HG02610 (cell line): ENCODE measurements around the gene DDX17.

Experiments used
- ATAC-seq: cut with Tn5 transposase; IDR thresholded peaks from one replicate; pipeline ENCODE4 v1.9.1; 2021; ENCODE audit warnings: mild to moderate bottlenecking, moderate library complexity; ENCODE audit not compliant: unreplicated experiment

DDX17 gene

DNA sequence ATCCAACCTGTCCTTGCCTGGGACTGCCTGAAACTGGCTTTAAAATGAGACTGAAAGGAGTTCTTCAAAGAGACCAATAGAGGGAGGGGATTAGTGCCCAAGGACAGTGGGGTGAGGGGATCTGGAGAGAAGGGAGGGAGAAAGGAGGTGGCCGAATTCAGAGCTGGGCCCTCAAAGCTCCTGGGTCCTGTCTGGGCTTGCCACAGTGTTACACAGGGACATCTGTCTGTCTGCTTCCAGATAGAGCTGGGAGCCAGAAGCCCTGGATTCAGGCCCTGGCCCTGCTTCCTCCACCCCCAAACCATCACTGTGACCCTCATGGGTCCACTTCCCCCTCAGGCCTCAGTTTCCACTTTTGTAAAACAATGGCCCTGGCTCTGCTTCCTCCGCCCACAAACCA, 54.7 kb downstream of the DDX17 start:
- ATAC-seq, result no peak

DNA sequence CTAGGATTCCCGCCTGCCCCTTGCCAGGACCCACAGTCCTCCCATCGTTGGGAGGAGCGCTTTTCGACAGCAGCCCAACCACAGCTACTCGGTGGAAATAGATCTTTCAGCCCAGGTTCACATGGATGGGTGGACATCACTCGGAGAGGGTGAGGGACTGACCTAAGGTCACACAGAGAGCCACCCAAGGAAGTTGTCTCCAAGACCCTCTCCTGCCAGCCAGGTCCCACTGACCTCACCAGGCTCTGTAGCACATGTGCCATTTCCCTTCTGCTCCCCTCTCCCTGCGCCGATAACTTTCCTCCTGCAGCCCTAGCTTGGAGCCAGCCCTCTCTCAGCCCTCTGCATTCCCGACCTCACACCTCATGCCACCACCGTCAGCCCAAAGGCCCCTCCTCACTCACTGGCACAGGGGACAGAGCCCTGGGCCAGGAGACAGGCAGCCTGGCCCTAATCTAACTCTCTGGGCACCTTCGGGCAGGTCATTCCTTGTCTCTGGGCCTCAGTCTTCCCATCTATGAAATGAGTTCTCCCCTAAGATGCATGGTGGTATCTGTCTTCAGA, 55.8 kb downstream of the DDX17 start:
- no peak for ATAC-seq

DNA sequence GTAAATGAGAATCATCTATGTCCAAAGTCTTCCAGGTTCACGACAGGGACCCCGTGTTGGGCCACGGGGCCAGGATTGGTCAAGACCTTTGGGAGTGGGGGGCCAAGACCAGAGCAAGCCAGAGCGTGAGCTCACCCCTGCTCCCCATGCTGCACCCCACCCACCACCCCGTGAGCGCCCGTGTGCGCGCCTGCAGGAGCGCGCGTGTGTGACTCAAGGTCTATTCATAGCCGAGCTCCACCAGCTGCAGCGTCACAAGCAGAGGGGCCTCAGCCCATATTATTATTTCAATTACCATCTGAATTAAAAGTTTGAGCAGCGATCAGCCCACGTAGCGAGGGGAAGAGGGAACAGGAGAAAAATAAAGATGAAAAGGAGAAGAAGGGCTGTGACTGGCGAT, 56.3 kb downstream of the DDX17 start:
- no peak for ATAC-seq

DNA sequence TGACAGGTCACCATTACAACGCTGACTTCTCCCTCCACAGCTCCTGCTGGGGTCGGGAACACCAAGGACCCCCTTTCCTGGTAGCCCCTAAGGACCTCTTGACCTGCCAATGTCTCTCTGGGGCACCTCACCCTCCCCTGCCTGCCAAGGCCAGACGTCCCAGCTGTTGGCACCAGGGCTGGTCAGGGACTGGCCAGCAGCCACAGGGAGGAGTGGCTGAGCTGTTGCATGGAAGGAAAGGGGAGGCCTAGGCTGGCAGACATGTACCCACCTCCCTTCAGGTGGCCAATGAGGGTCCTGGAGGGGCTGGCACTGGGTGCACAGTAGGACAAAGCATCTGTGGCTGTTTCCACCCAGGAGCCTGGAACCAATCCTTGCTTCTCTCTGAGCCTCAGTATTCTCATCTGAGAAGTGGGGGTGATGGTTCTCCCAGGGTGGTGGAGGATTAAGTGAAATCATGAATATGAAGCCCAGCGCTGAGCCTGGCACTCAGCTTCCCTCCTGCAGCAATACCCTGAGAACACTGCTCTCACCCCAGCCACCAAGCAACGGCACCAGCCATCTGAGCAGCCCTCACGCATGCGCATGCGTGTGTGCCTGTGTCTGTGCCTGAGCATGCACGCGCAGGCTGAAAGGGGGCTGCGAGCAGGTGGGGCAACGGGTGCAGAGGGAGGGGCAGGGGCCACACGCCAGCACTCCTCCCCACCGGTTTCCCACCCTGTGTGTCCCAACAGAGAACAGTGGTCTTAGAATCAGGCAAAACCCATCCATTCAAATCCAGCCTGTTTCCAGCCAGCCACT, 57.0 kb downstream of the DDX17 start:
- ATAC-seq, result no peak

DNA sequence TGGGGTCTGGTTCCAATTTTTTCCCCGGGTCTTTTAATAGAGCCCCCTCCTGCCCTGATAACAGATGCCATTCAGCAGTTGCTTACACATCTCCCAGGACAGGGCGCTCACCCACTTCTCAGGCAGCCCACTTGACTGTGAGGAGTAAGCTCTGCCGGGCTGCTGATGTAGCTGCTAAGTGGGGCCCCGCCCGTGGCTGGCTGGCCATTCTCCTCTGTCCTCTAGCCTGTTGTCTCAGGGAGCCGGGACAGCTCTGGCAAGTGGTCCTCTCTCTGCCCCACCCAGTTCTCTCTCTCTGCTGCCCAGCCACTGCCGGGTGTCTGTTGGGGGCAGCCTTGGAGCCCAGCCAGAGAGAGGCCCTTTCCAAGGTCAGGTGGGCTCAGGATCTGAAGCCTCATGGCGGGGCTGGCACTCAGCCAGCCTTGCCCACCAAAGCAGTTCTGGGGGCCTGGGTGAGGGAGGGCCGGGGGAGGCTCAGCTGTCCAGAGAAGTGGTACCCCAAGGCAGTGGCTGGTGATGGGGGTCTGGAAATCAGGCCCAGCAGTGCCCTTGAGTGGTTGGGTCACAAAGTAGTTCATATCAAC, 60.0 kb downstream of the DDX17 start:
- ATAC-seq, result no peak

DNA sequence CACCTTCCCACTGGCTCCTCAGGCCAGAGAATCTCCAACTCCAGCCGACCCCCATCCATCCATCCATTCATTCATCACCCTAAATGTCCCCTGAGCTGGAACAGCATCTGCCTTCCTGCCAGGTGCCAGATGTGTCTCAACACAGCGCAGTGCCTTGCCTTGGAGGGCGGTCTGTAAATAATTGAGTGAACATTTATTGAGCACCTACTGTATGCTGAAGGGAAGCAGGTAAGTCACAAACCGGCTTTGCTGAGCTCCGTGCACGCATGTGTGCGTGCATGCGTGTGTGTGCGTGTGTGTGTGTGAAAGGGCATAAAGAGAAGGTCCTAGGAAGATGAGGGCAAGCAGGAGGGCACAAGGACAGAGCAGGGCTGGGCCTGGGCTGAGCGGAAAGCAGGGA, 61.3 kb downstream of the DDX17 start:
- no peak for ATAC-seq

DNA sequence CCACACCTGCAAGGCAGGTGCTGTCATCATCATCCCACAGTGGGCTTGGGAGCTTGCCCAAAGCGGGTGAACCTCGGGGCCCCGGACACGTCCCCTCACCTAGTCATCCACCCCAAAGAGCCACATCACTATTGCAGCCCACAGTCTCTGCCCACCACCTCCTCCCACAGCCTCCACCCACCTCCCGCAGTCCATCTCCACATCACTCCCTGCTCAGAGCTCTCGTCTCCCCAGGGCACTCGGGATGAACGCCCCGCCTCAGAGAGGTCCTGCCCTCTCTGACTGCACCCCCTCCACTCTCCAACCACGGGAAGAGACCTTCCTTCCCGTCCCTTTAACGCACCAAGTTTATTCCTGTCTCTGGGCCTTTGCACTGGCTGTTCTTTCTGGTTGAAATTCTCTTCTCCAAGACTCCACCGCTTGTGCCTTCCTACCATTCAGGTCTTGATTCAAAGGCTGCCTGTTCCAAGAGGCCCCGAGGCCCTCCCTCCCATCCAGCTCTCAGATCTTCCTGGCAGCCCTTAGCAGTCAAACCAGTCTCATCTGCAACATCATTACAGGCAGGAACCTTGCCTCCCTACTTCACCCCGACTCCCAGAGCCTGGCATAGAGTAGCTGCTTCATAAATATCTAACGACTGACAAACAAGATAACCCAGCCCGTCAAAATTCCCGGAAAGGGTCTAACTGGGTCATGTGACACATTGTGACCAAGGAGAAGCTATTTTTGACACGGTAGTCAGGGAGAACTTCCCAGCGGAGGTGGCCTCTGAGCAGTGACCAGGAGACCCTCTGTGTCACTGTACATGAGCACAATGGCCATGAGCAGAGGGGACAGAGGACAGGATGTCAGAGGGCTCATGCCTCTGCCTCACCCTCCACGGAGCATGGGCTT, 62.2 kb downstream of the DDX17 start:
- no peak for ATAC-seq

DNA sequence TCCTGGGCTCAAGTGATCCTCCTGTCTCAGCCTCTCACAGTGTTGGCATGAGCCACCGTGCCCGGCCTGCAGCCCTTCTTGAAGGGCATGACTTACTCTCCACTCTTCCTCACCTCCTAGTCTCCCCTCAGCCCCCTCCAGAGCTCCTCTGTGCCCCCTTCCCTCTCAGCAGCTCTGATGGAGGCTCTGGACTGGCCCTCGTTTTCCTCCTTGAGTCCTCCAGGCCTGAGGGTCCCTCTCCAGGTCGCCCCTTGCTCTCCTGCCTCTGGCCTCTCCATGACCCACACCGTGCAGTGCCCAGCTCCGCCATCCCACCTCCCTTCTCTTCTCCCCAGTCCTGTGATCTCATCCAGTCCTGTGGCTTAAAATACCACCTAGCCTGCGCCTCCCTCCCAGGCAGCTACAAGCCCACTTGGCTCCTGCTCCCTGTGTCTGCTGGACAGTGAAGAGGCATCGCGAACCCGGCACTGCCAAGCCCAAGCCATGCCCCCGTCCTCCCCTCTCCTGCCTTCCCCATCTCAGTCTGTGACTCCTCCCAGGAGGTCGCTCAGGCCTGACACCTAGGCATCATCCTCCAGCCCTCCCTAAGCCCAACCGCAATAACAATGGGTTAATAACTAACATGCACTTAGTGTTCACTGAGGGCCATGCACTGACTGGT, 63.0 kb downstream of the DDX17 start:
- ATAC-seq, result no peak

DNA sequence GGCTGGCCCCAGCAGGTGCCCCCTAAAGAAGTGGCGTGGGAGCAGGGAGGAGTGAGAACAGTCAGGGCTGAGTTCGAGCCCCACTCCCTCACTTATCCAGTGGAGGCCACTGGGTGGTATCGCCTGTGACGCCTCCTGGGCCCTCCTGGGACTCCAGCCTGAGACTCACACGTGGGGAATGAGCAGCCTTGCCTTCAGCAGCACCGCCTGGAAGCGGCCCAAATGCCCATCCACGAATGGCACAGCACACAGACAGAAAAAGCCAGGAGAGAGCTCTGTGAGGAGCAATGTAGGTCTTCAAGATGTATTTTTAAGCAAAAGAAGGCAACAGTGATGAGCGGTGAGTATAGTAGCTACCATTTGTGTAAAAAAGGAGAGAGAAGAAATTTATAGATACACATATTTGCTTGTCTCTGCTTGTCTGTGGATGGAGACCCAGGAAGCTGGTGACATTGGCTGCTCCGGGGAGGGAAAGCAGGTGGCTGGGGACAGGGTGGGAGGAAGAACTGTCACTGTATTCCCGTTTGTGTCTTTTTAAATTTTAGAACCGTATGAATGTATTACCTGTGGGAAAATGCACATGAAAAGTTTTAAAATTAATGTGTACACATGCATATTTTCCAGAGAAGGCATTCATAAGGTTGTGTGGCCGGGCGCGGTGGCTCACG, 64.4 kb downstream of the DDX17 start:
- ATAC-seq, result no peak

DNA sequence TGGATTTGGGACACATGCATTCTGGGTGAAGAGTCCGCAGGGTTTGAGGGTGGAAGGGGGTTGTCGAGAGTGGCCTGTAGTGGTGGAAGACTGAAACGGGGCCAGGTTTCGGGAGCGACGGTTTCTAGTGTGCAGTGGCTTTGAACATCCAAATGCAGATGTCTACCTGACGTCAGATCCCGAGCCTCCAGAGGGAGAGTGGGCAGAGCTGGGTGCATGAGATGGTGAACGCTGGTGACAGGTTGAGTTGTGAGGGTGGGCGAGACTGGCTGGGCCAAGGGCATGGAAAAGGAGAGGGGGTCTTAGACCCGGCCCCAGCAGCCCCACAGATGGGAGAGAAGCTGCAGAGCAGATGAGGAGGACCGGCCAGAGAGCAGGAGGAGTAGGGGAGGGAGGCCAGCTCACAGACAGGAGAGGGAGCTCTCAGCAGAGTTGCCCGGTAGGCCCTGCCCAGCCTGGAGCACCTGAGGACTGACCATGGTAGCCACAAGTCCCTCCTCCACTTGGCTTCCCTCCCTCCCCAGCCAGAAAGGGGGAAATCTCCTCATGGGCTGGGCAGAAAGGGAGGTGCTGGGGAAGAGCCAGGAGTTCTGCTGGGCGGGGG, 65.3 kb downstream of the DDX17 start:
- ATAC-seq, result no peak

DNA sequence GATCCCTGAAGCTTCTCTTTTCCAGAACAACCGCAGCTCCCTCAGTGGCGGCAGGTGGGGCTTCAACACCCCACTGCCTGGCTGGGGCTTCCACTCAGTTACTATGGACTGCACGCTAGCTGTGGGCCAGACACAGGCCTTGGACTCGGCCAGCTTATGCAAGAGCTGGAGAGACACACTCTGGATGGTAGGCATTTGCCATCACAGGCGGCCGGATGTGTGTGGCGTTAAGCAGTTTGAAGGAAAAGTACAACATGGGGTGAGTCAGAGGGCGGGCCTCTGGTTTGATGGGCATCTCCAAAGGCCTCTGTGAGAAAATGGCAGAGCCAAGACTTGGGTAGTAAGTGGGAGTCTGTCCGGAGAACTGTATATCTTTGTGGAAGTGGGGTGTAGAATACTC, 68.7 kb downstream of the DDX17 start:
- ATAC-seq, result no peak

DNA sequence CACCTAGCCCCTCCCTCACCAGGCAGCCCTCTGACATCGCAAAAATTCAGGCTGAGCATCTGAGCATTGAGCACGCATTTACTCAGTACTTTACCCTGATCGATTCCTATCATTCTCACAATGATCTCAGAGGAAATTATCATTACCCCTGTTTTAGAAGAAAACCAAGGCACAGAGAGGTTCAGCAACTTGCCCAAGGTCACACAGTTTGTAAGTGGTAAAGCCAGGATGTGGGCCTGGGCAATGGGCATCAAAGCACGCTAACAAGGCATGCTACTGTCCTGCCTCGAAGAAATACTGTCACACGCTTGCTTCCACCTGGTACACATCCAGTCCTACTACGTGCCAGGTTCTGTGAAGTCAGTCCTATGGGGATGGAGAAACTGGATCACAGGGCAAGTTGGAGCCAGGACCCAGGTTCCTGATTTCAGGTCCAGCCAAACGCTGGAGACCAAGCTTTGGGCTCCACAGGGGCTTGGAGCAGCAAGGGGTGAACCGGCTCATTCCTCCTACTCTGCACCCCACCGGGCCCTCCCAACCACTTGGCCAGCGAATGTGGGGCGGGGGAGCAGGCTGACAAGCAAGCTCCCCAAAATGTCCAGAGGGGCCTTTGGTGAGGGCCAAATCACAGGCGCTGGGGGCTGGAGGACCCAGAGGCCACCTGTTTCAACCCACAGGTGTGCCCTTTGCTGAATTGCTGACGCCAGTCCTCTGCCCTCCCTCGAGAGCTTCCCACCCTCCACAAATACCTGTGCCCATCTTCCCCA, 69.3 kb downstream of the DDX17 start:
- no peak for ATAC-seq

DNA sequence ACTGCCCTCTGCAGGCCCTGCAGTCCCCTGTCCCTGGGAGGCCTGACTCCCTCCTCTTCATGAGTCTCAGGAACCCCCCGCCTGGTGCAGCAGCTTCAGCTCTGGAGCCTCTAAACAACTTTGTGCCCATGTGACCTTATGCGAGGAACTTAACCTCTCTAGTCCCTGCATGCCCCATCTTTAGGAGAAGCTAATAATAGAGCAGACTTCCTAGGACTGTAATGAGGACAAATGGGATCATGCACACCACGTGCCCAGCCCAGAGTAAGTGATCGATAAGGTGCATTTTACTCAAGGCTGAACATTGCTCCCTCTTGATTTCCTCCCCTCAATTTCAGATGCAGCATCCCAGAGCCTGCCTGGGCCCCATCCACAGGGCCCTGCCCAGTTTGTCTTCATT, 70.1 kb downstream of the DDX17 start:
- no peak for ATAC-seq

DNA sequence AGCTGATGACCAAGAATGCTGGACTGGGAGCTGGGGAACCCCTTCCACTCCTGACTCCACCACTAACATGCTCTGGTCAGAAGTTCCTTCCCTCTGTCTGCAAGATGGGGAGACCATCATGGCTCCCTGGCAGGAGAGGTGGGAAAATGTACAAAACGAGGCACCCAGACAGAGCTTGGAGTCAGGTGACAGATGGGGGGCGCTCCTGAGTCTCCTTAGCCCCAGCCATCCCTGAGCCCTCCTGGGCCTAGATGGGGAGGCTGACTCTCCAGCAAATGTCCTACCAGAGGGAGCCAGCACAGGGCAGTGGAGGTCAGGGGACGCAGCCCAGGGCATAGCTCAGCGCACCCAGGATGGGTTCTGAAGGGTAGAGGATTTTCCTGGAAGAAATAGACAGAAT, 71.1 kb downstream of the DDX17 start:
- no peak for ATAC-seq

DNA sequence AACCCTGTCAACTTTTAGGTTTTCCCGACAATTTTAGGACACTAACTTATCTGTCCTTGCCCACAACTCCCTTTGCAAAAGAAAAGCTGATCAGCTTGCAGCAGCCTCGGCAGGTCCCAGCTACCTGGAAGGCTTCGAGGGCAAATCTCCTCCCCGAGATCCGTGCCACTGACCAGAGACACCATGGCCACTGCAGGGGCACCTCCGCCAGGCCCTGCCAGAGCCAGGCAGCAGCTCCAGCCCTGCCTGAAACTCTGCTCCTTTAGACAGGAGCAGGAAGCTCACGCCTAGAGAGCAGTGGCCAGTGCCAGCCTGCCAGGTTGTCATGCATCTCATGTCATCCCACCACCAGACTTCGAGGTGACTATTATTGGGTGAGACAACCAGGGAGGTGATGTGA, 72.2 kb downstream of the DDX17 start:
- ATAC-seq, result no peak
